Stimulated activated CD8-positive, alpha-beta memory T cell treated with anti-CD3 and anti-CD28 coated beads, Interleukin-7, amount 100 ng/mL, for 4 hours (primary cell): ENCODE results near the gene CREG2.
"Not testable (repeated sequence)": the region's sequence is repeated elsewhere in the genome, so short reads cannot be mapped to it uniquely, and the experiment has no call there.

Experiments
- DNase-seq, 2 donors: peaks; one replicate each; pipeline ENCODE4 v3.0.0-alpha.2; 2020; ENCODE audit warnings: low read depth in 2 of 2

Gene CREG2

GRCh38 chr2:101344137-101344536 lies 43.2 kb downstream of the CREG2 start:
- no peak for DNase-seq

GRCh38 chr2:101342625-101343008 lies 44.7 kb downstream of the CREG2 start:
- no peak for DNase-seq

GRCh38 chr2:101341901-101342624 lies 45.2 kb downstream of the CREG2 start:
- DNase-seq: peak; percentile 25 to 43

GRCh38 chr2:101341421-101341820 lies 45.9 kb downstream of the CREG2 start:
- no peak for DNase-seq

- DNase-seq: no peak
Observed at GRCh38 chr2:101340141-101340551, 47.2 kb downstream of the CREG2 start.

GRCh38 chr2:101339266-101339880 lies 47.9 kb downstream of the CREG2 start:
- no peak for DNase-seq

GRCh38 chr2:101337877-101338276 lies 49.4 kb downstream of the CREG2 start:
- no peak for DNase-seq

- no peak for DNase-seq
Observed at GRCh38 chr2:101332885-101333766, 54.2 kb downstream of the CREG2 start.

- DNase-seq: no peak
Observed at GRCh38 chr2:101331202-101331601, 56.1 kb downstream of the CREG2 start.

- no peak for DNase-seq
Observed at GRCh38 chr2:101330253-101330933, 56.9 kb downstream of the CREG2 start.

GRCh38 chr2:101329026-101329425 lies 58.3 kb downstream of the CREG2 start:
- DNase-seq: no peak

GRCh38 chr2:101328474-101329007 lies 58.8 kb downstream of the CREG2 start:
- no peak for DNase-seq

GRCh38 chr2:101327863-101328394 lies 59.4 kb downstream of the CREG2 start:
- DNase-seq: no peak

GRCh38 chr2:101325425-101325824 lies 61.9 kb downstream of the CREG2 start:
- DNase-seq: no peak

- DNase-seq: not testable (repeated sequence)
Observed at GRCh38 chr2:101316568-101316967, 70.7 kb downstream of the CREG2 start.

GRCh38 chr2:101311696-101312017 lies 75.6 kb downstream of the CREG2 start:
- no peak for DNase-seq

- no peak for DNase-seq
Observed at GRCh38 chr2:101310834-101311695, 76.2 kb downstream of the CREG2 start.

GRCh38 chr2:101310090-101310833 lies 77.0 kb downstream of the CREG2 start:
- no peak for DNase-seq

- DNase-seq: peak; percentile 82 to 90
Observed at GRCh38 chr2:101308432-101309210, 78.7 kb downstream of the CREG2 start, which contains the start of gene RNF149. Gene RNF149 (minus strand): TSS chr2:101308701. CDS start chr2:101308588, 113 bp downstream.
